GM21360 (cell line): ENCODE measurements around the gene SLC66A2.
A peak's percentile ranks its signal among the peaks of the same experiment; 100 is the strongest.
"Not testable (repeated sequence)": the region's sequence is repeated elsewhere in the genome, so short reads cannot be mapped to it uniquely, and the experiment has no call there.

Experiments
- ATAC-seq: cut with Tn5 transposase; IDR thresholded peaks from one replicate; pipeline ENCODE4 v1.9.1; 2021; ENCODE audit warnings: mild to moderate bottlenecking, moderate library complexity; ENCODE audit not compliant: unreplicated experiment

The SLC66A2 gene

DNA sequence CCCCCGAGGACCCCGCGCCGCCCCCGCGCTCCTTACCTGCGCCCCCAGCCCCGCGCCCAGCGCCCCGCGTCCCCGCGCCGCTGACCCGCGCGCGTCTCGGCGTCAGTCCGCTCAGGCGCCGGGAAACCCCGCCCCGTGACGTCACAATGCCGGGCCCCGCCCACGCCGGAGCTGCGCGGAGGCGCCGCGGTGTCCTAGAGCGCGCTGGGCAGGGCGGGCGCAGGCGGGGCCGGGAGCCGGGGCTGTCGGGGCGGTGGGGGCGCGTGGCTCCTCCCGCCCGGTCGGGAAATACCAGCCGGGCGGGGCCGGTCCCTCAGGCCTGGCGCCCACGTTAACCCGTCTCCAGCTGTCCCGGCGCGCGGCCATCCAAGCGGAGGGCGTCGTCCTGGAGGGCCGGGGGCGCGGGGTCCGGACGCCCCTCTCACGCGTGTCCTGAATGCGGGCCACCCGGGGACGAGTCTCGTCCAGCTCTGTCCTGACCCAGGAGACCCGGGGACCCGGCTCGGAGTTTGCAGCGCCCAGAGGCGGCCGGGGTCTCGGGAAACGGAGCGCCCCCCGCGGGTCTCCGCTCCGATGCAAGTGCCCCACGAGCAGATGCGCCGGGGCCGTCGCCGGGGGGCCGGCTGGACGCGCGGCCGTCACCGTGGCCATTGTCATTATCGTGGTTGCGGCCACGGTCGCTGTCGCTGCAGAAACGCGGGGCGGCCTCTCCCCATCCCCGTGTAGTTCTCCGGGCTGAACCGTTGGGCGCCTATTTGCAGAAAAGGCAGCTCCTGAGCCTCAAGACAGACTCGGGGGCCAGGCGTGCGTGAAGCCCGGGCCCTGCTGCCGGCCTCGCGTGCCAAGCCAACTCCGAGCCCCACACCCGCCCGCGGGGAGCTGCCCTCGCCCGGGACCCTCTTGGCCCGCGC lies at the start of gene SLC66A2:
TSS of gene SLC66A2 (minus strand) at position 109 of the 911 bp plus-strand sequence. CDS start 727 bp downstream, outside the sequence.
- ATAC-seq, result peak; percentile 71

DNA sequence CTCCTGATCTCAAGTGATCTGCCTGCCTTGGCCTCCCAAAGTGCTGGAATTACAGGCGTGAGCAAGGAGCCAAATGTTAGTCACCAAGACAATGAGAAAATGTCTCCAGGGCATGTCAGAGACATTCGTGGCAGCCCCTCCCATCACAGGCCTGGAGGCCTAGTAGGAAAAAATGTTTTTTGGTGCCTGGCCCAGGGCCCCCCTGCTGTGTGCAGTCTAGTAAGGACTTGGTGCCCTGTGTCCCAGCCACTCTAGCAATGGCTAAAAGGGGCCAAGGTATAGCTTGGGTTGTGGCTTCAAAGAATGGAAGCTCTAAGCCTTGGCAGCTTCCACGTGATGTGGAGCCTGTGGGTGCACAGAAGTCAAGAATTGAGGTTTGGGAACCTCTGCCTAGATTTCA lies 49.4 kb upstream of the SLC66A2 start:
- ATAC-seq, result no peak

DNA sequence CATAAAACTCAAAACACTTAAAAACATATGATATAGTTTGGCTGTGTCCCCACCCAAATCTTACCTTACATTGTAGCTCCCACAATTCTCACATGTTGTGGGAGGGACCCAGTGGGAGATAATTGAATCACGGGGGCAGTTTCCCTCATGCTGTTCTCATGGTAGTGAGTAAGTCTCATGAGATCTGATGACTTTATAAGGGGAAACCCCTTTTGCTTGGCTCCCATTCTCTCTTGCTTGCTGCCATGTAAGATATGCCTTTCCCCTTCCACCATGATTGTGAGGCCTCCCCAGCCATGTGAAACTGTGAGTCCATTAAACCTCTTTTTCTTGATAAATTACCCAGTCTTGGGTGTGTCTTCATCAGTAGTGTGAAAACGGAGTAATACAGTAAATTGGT lies 48.2 kb upstream of the SLC66A2 start:
- not testable (repeated sequence) for ATAC-seq

DNA sequence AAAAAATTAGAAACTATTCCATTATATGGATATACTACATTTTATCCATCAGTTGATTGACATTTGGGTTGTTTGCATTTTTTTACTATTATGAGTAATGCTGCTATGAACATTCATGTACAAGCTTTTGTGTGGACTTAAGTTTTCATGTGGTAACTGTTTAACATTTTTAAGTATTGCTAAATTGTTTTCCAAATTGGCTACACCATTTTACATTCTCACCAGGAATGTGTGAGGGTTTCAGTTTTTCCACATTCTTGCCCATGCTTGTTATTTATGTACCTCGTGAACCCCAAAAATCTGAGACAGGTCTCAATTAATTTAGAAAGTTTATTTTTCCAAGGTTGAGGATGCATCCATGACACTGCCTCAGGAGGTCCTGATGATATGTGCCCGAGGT lies 40.0 kb upstream of the SLC66A2 start:
- no peak for ATAC-seq

DNA sequence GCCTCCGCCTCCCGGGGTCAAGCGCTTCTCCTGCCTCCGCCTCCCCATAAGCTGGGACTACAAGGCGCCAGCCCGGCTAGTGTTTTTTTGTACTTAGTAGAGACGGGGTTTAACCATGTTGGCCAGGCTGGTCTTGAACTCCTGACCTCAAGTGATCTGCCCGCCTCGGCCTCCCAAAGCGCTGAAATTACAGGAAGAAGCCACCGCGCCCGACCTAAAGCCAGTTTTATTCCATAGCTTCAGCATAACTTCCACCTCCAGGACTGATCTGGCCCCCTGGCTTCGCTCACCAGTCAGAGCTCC lies 37.7 kb upstream of the SLC66A2 start:
- no peak for ATAC-seq

DNA sequence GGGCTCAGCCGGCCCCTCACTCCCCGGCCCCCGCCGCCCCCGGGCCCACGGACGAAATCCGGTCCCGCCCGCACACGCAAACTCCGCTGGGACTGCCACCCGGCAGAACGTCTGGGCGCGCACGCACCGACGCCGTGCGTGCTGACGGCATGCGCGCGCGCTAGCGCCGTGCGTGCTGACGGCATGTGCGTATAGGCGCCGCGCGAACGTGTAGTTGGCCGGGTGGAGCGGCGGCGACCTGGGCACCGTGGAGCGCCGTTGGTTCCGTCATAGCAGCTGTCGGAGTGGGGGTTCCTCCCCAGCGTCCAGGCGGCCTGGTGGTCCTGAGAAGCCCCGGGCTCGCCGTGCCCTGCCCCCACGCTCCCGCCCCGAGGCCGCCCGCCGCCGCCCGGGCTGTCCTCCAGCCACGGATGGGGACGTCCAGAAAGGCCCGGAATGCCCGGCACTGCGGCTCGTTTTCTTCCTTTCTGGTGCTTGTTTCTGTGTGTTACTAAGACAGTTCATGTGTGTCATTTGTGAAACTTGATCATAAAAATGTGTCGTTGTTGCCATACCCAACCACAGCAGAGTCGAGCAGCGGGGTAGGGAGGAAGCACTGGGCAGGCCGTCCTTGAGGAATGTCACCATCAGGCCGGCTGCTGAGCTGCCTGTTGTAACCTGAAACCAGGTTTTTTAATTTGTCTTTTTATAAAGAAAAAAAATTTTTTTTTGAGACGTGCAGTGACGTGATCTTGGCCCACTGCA lies 37.2 kb upstream of the SLC66A2 start, which contains the start of gene TXNL4A:
TSS of gene TXNL4A (minus strand) at position 113 of the 744 bp plus-strand sequence. CDS start 171 bp downstream, outside the sequence.
- ATAC-seq, result peak; percentile 96

DNA sequence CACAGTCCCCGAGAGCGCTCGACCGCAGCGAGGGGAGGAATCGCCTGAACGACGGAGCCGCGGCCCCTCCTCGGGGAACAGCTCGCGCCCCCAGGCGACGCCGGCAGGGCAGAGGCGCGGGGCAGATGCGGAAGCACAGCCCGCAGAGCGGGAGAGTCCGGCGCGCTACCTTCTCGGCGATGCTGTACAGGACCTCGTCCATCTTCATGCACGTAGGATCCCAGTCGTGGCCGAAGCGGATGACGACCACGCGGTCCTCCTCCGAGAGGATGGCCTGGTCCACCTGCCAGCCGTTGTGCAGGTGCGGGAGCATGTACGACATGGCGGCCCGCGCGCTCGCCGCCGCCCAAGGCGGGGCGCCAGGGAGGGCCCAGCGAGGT lies 36.6 kb upstream of the SLC66A2 start:
- ATAC-seq, result peak; percentile 60

DNA sequence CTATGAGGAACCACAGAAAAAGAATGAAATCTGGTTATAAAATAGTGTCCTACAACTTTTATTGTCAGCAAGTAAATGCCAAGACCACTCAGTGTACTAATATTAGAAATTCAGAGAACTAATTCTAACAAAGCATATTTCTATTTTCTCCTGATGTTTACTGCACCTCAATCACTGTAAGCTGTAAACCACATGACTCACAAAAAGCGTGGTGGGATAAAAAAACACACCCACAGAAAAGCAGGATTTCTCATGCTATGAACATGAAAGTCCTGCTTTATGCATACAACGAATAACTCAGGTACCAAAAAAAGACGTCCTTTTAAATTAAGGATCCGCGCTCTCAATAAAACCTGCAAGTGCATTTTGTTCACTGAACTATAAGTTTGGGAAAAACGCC lies 36.1 kb upstream of the SLC66A2 start:
- ATAC-seq, result no peak

DNA sequence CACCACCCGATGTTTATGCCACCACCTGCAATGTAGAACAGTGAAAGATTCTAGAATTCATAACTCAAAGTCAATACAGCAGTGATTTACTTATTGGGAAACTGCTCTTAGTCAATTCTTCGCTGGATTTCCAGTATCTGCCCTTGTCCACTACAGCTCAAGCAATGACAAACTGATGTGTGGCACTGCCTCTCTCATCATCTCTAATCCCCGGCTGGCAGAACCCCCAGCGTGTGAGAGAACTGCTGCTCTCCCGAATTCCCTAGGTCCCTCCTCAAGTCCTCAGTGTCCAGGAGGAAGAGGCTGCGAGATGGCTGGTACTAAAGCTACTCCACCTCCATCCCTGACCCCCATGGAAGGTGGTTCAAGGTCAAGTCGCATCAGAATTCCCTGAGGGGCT lies 35.3 kb upstream of the SLC66A2 start:
- ATAC-seq, result no peak

DNA sequence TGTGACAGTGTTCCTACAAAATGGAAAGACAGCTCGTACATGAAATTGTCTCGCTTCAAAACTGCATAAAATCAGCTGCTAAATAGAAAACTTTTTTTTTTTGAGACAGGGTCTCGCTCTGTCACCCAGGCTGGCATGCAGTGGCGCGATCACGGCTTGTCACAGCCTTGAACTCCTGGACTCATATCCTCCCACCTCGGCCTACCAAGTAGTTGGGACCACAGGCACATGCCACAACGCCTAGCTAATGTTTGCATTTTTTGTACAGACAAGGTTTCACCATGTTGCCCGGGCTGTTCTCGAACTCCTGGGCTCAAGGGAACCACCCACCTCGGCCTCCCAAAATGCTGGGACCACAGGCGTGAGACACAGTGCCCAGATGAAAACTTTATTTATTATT lies 33.7 kb upstream of the SLC66A2 start:
- no peak for ATAC-seq

DNA sequence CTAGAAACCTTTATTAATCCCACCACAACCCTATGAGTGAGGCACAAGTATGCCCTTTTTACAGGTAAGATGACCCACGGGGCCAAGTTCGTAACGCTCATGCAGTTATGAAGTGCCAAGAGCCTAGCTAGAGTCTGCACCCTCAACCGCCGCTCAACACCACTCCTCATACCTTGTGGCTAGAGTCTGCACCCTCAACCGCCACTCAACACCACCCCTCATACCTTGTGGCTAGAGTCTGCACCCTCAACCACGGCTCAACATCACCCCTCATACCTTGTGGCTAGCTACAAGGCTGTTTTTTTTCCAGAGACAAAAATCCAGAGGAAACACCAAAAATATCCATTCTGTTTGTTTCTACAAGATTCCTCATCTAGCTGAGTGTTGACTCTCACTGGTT lies 32.3 kb upstream of the SLC66A2 start:
- ATAC-seq, result no peak

DNA sequence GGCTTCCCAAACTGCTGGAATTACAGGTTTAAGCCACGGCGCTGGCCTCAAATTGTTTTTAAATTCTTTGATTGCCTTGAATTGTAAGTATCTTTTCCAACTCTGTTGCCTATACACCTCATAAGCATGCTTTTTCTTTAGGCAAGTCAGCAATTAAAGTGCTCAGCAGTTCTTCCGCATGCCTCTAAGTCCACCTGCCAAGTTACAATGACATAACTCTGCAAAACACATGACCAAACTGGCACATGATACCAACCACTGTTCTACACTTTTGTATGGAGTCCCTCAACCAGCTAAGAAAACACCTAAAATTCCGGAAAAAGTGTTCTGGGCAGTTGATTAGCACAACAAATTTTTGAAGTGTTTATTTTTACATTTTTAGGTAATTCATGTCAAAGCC lies 31.8 kb upstream of the SLC66A2 start:
- no peak for ATAC-seq

DNA sequence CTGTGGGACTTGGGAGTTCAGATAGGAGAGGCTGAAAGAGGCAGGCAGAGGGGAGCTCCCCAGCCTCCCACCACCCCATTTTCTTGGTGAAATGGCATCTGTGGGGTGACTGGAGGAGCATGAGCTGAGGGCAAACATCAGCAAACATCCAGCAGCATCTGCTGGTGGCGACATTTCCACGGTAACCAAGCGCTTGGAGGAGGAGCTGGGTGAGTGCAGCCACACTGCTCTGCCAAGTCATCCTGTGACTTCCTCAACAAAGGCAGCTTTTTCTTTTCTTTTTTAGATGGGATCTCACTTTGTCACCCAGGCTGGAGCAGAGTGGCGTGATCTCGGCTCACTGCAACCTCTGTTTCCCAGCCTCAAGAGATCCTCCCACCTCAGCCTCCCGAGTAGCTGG lies 31.3 kb upstream of the SLC66A2 start:
- ATAC-seq, result no peak

DNA sequence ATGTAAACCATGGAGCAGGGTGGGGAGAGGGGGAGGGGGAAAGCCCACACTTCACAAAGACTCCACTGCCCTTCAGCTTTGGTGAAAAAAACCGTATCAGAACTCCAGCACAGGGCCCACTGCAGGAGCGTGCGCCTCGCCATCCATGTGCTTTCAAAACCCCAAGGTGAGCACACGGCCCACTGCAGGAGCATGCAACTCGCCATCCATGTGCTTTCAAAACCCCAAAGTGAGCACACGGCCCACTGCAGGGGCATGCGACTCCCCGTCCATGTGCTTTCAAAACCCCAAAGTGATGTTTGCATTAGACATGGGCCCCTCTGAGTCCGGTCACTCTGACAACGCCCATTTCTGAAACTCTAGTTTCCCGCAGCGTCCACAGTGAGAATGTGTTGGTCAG lies 29.1 kb upstream of the SLC66A2 start:
- no peak for ATAC-seq

DNA sequence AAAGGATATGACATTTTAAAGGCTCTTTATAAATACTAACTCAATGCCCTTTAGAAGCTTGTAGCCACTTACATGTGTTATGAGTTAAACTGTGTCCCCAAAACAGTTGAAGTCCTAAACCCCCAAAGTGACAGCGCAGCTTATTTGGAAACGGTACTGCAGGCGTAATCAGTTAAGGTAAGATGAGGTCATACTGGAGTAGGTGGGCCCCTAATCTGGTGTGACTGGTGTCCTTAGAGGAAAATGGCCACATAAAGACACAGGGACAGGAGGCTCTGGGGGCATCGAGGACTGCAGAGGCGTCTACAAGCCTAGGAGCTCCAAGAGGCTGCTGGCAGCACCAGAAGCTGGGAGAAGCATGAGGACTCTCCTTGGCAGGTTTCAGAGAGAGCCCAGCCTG lies 28.4 kb upstream of the SLC66A2 start:
- ATAC-seq, result no peak

DNA sequence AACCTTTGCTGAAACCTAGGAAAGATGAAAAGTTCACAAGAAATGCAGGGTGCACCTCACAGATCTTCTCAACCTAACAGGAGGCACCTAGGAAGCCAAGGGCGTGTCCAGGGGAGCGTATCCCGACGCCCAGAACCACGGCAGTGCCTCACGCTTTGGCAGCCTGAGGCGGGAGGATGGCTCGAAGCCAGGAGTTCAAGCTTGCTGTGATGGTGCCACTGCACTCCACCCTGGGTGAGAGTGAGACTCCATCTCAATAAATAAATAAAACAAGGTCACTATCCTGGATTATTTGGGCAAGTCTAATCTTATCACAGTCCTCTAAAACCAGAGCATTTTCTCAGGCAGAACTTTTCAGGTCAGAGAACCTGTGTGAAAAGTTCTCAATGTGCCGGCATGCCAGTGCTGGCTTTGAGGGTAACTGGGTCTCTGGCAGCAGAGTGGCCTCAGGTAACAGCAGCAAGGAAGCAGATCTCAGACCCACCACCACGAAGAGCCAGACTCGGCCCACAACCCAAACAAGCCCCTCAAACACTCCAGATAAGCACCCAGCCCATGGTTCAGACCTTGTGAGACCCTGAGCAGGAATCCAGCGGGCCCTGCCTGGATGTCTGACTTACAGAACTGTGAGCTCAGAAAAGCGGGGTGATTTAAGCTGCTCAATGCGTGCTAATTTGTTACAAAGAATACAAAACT lies 24.7 kb upstream of the SLC66A2 start:
- no peak for ATAC-seq

DNA sequence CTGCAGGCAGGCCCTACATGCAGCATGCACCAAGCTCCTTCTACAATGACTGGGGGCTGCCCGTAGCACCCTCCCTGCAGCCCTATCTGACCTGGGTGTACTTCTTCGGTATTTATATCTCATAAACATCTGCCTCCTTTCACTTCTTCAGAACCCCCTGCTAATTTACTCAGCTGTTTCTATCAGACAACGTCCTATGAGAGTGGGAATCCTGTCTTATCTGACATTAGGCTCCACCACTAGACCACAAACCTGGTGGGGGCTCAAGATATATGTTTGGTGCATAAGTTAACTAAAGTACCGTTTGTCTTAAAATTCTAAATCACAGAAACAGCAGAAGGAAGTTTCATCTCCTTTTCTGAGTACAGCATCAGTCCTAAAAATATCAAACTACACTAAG lies 23.6 kb upstream of the SLC66A2 start:
- no peak for ATAC-seq

DNA sequence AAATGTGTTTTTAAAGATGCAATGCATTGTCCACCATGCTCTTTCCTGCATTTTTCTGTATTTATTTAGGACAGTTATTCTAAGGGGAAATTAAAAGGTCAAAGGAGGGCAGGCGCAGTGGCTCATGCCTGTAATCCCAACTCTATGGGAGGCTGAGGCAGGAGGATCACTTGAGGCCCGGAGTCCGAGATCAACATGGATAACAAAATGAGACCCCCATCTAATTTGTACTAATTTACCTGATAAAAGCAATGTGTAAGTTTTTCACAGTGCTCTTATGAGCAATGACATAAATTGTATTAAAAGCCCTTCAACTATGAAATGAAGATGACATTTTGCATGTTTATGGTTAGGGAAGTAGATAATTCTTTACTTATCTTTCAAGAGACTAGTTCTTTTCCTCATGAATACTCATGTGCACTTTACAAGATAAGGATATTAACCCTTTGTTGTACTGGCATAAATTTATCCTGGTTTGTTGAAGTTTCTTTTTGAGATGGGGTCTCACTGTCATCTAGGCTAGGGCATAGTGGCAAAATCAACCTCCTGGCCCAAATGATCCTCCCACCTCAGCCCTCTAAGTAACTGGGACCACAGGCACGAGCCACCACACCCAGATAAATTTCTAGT lies 22.7 kb upstream of the SLC66A2 start:
- ATAC-seq, result no peak

DNA sequence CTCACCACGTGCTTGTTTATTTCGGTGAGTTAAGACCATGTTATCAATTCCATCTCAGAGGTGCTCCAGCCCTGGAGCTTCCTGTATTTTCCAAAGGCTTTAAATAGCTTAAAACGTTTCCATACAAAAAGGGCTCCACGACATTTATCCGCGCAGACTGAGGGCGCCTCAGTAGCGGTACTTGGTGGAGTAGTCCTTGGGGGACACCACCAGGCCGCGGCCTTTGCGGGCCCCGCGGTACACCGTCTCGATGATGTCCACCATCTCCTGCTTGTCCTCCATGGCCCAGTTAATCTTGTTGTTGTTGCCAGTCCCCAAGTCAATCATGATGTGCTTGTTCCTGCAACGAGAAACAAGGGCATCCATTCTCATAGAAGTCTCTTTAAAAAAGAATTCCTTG lies 22.1 kb upstream of the SLC66A2 start:
- no peak for ATAC-seq

DNA sequence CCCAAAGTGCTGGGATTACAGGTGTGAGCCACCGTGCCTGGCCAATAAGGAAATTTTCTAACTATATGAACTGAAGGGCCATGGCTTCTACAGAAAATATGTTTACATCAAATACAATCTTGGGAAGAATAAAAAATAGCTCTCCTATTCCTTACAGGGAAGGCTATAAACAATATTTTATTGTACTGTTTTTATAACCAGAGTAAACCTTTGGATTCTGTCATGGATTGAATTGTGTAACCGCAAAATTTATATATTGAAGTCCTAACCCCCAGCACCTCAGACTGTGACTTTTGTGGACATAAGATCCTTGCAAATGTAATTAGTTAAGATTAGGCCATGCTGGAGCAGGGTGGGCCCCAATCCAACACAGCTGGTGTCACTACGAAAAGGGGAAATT lies 21.3 kb upstream of the SLC66A2 start:
- no peak for ATAC-seq

DNA sequence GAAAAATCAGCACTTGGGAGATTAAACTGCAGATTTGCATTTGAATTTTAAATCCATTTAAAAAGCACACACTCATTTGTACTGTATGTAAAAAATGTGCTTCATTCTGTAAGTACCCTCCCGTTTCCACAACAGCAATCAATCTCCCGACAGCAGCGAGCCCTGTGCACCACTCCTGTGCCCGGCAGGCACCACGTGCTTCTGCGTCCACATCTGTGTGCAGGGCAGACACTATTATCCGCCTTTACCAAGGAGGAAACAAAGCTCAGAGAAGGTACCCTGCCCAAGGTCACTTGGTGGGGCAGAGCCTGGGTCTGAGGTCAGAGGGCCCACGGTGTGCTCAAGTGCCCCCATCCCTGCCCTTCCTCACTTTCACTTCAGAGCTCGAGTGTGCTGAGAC lies 20.5 kb upstream of the SLC66A2 start:
- ATAC-seq, result no peak
